ENCODE results near the gene AKT3.

- TF ChIP-seq EZH2phosphoT487 (IDR thresholded peaks at IDR 0.05; ENCODE audit: borderline replicate concordance, low read length) (no peak), CTCF (IDR thresholded peaks at IDR 0.05; ENCODE audit: low read depth, low read length, poor library complexity, severe bottlenecking) (no peak)
Measured at GRCh38 chr1:243580072-243580471, 270.0 kb downstream of the AKT3 start.
